ENCODE measurements around the gene CDK5R1. TPM values are rescaled to one million over a fixed set of nuclear protein-coding genes. Genes with fewer than 3 reads are reported as not detected.

Gene CDK5R1
- total RNA-seq, 3 donors from 2014 or later (not counting 1 experiment from before 2014, with no cell fraction given) = 3.7 to 12.3 (median 7.4) TPM

GRCh38 chr17:32514606-32515005, 27.8 kb downstream of the CDK5R1 start:
- Histone ChIP-seq H3K4me1 (ENCODE audit: control insufficient read depth, insufficient read depth, low read length) (peaks cover 59% of the 10 kb centered on the region), H3K9me3 (ENCODE audit: control insufficient read depth, insufficient read depth, low read length) (no peaks in the 10 kb centered on the region), H3K27ac (ENCODE audit: low read length) (no peak overlapping the region), H3K27me3 (ENCODE audit: control insufficient read depth, insufficient read depth, low read length) (no peaks in the 10 kb centered on the region), H3K36me3 (ENCODE audit: control insufficient read depth, insufficient read depth, low read length) (no peaks in the 10 kb centered on the region), H3K4me3 (ENCODE audit: low read length) (no peak overlapping the region)
- Mint-ChIP-seq H3K27me3 (ENCODE audit: low read depth in 2 of 2) (no peaks in the 10 kb centered on the region), H3K4me1 (peaks cover 61 to 66% of the 10 kb centered on the region in 2 donors), H3K27ac (no peak overlapping the region), H3K9me3 (no peaks in the 10 kb centered on the region), H3K36me3 (no peaks in the 10 kb centered on the region), H3K4me3 (no peak overlapping the region)
- TF ChIP-seq CTCF (IDR thresholded peaks at IDR 0.05) = no peak
- intact Hi-C loops (cut with micrococcal nuclease) = loop anchor here (5.0 kb wide), 1 partner anchor 38 kb away; no protein-coding TSS in a partner anchor
- DNase-seq (no peak), ATAC-seq (no peak)
- WGBS (ENCODE audit: insufficient coverage) = 96% methylated on average over 4 of the region's 4 CpGs

- no peaks in the 10 kb centered on the region for H3K27me3 Mint-ChIP-seq (ENCODE audit: low read depth in 2 of 2)
- Histone ChIP-seq H3K9me3 (ENCODE audit: control insufficient read depth, insufficient read depth, low read length) (no peaks in the 10 kb centered on the region), H3K27ac (ENCODE audit: low read length) (peak overlapping the region; percentile 65), H3K27me3 (ENCODE audit: control insufficient read depth, insufficient read depth, low read length) (no peaks in the 10 kb centered on the region), H3K4me1 (ENCODE audit: control insufficient read depth, insufficient read depth, low read length) (peaks cover 70% of the 10 kb centered on the region), H3K36me3 (ENCODE audit: control insufficient read depth, insufficient read depth, low read length) (no peaks in the 10 kb centered on the region), H3K4me3 (ENCODE audit: low read length) (no peak overlapping the region)
- 74% methylated on average over 4 of the region's 4 CpGs for WGBS (ENCODE audit: insufficient coverage)
- no peaks in the 10 kb centered on the region for H3K36me3 Mint-ChIP-seq
- DNase-seq (peak in 1 of 2 donors; percentile 71), ATAC-seq (no peak)
- peak overlapping the region; percentile 91 to 98 for H3K27ac Mint-ChIP-seq
- no peak for TF ChIP-seq CTCF (IDR thresholded peaks at IDR 0.05)
- intact Hi-C loops (cut with micrococcal nuclease) = loop anchor here (5.0 kb wide), 1 partner anchor 36 kb away; no protein-coding TSS in a partner anchor
- peak overlapping the region; percentile 35 for H3K4me3 Mint-ChIP-seq
- no peaks in the 10 kb centered on the region for H3K9me3 Mint-ChIP-seq
- peaks cover 69 to 74% of the 10 kb centered on the region in 2 donors for H3K4me1 Mint-ChIP-seq
Measured at GRCh38 chr17:32515677-32516383, 29.0 kb downstream of the CDK5R1 start.

GRCh38 chr17:32516450-32516849, 29.7 kb downstream of the CDK5R1 start:
- TF ChIP-seq CTCF (IDR thresholded peaks at IDR 0.05) = no peak
- Histone ChIP-seq H3K27me3 (ENCODE audit: control insufficient read depth, insufficient read depth, low read length) (no peaks in the 10 kb centered on the region), H3K27ac (ENCODE audit: low read length) (peak overlapping the region; percentile 65), H3K4me3 (ENCODE audit: low read length) (no peak overlapping the region), H3K9me3 (ENCODE audit: control insufficient read depth, insufficient read depth, low read length) (no peaks in the 10 kb centered on the region), H3K36me3 (ENCODE audit: control insufficient read depth, insufficient read depth, low read length) (no peaks in the 10 kb centered on the region), H3K4me1 (ENCODE audit: control insufficient read depth, insufficient read depth, low read length) (peaks cover 70% of the 10 kb centered on the region)
- no peaks in the 10 kb centered on the region for H3K9me3 Mint-ChIP-seq
- 59% methylated on average over 2 of the region's 2 CpGs for WGBS (ENCODE audit: insufficient coverage)
- ATAC-seq (no peak), DNase-seq (no peak)
- H3K4me1 Mint-ChIP-seq = peaks cover 68 to 73% of the 10 kb centered on the region in 2 donors
- H3K27ac Mint-ChIP-seq = peak overlapping the region; percentile 91 to 98
- intact Hi-C loops (cut with micrococcal nuclease) = loop anchor here (5.0 kb wide), 1 partner anchor 36 kb away; no protein-coding TSS in a partner anchor
- no peaks in the 10 kb centered on the region for H3K27me3 Mint-ChIP-seq (ENCODE audit: low read depth in 2 of 2)
- no peaks in the 10 kb centered on the region for H3K36me3 Mint-ChIP-seq
- H3K4me3 Mint-ChIP-seq = no peak overlapping the region

All from natural killer cell (primary cell).